ENCODE data around the gene UMODL1. TPM values are rescaled to one million over a fixed set of nuclear protein-coding genes. Genes with fewer than 3 reads are reported as not detected.

The UMODL1 gene
- total RNA-seq, 1 experiment from 2014 or later = 0.30 TPM

- H3K36me3 ChIP-seq = no peaks in the 10 kb centered on the region
- no peaks in the 10 kb centered on the region for H3K4me1 ChIP-seq
- DNase-seq = no peak
- H3K9me3 ChIP-seq (replicated peaks) = no peaks in the 10 kb centered on the region
- H3K4me3 ChIP-seq = no peak overlapping the region
- H3K27ac ChIP-seq = no peak overlapping the region
- H3K27me3 ChIP-seq = peaks cover 5% of the 10 kb centered on the region; the same call in 1 of the 2 replicates
Measured at GRCh38 chr21:42089093-42089631, 18.0 kb downstream of the UMODL1 start.

GRCh38 chr21:42089665-42090310 is 18.7 kb downstream of the UMODL1 start:
- no peaks in the 10 kb centered on the region for H3K36me3 ChIP-seq
- H3K4me1 ChIP-seq = no peaks in the 10 kb centered on the region
- H3K9me3 ChIP-seq (replicated peaks) = 0 out of 2 replicates have a peak, but pooled peaks cover 4% of the 10 kb centered on the region
- H3K4me3 ChIP-seq = no peak overlapping the region
- H3K27me3 ChIP-seq = peaks cover 5% of the 10 kb centered on the region; the same call in 1 of the 2 replicates
- H3K27ac ChIP-seq = no peak overlapping the region
- DNase-seq = no peak

- DNase-seq = no peak
- Histone ChIP-seq H3K9me3 (replicated peaks) (0 out of 2 replicates have a peak, but pooled peaks cover 4% of the 10 kb centered on the region), H3K4me1 (no peaks in the 10 kb centered on the region), H3K4me3 (no peak overlapping the region), H3K36me3 (no peaks in the 10 kb centered on the region), H3K27ac (no peak overlapping the region), H3K27me3 (no peaks in the 10 kb centered on the region)
Measured at GRCh38 chr21:42091899-42092508, 20.9 kb downstream of the UMODL1 start.

GRCh38 chr21:42092771-42093170 is 21.7 kb downstream of the UMODL1 start:
- no peak overlapping the region for H3K4me3 ChIP-seq
- H3K27me3 ChIP-seq = no peaks in the 10 kb centered on the region
- H3K27ac ChIP-seq = no peak overlapping the region
- DNase-seq = no peak
- no peaks in the 10 kb centered on the region for H3K36me3 ChIP-seq
- 0 out of 2 replicates have a peak, but pooled peaks cover 4% of the 10 kb centered on the region for H3K9me3 ChIP-seq (replicated peaks)
- no peaks in the 10 kb centered on the region for H3K4me1 ChIP-seq

- Histone ChIP-seq H3K27me3 (no peaks in the 10 kb centered on the region), H3K4me3 (no peak overlapping the region), H3K36me3 (no peaks in the 10 kb centered on the region), H3K27ac (no peak overlapping the region), H3K9me3 (replicated peaks) (0 out of 2 replicates have a peak, but pooled peaks cover 4% of the 10 kb centered on the region), H3K4me1 (no peaks in the 10 kb centered on the region)
- no peak for DNase-seq
Measured at GRCh38 chr21:42093186-42093585, 22.1 kb downstream of the UMODL1 start.

GRCh38 chr21:42093991-42094421 is 22.9 kb downstream of the UMODL1 start:
- H3K9me3 ChIP-seq (replicated peaks) = 0 out of 2 replicates have a peak, but pooled peaks cover 4% of the 10 kb centered on the region
- H3K27me3 ChIP-seq = no peaks in the 10 kb centered on the region
- DNase-seq = no peak
- H3K4me1 ChIP-seq = no peaks in the 10 kb centered on the region
- no peak overlapping the region for H3K27ac ChIP-seq
- no peak overlapping the region for H3K4me3 ChIP-seq
- no peaks in the 10 kb centered on the region for H3K36me3 ChIP-seq

- Histone ChIP-seq H3K4me1 (no peaks in the 10 kb centered on the region), H3K9me3 (replicated peaks) (0 out of 2 replicates have a peak, but pooled peaks cover 4% of the 10 kb centered on the region), H3K27me3 (no peaks in the 10 kb centered on the region), H3K27ac (no peak overlapping the region), H3K36me3 (no peaks in the 10 kb centered on the region), H3K4me3 (no peak overlapping the region)
- no peak for DNase-seq
Measured at GRCh38 chr21:42094811-42095210, 23.7 kb downstream of the UMODL1 start.

GRCh38 chr21:42095581-42095980 is 24.5 kb downstream of the UMODL1 start:
- Histone ChIP-seq H3K9me3 (replicated peaks) (0 out of 2 replicates have a peak, but pooled peaks cover 4% of the 10 kb centered on the region), H3K4me1 (no peaks in the 10 kb centered on the region), H3K27me3 (no peaks in the 10 kb centered on the region), H3K27ac (no peak overlapping the region), H3K36me3 (no peaks in the 10 kb centered on the region), H3K4me3 (no peak overlapping the region)
- DNase-seq = no peak

- no peak overlapping the region for H3K4me3 ChIP-seq
- 0 out of 2 replicates have a peak, but pooled peaks cover 4% of the 10 kb centered on the region for H3K9me3 ChIP-seq (replicated peaks)
- no peaks in the 10 kb centered on the region; the same call in none of the 2 replicates for H3K27me3 ChIP-seq
- no peak overlapping the region for H3K27ac ChIP-seq
- no peaks in the 10 kb centered on the region for H3K4me1 ChIP-seq
- no peak for DNase-seq
- no peaks in the 10 kb centered on the region for H3K36me3 ChIP-seq
Measured at GRCh38 chr21:42096566-42096965, 25.4 kb downstream of the UMODL1 start.

GRCh38 chr21:42097274-42097673 is 26.2 kb downstream of the UMODL1 start:
- DNase-seq = no peak
- Histone ChIP-seq H3K36me3 (no peaks in the 10 kb centered on the region), H3K27me3 (peaks cover 4% of the 10 kb centered on the region), H3K4me1 (no peaks in the 10 kb centered on the region), H3K4me3 (no peak overlapping the region), H3K9me3 (replicated peaks) (0 out of 2 replicates have a peak, but pooled peaks cover 4% of the 10 kb centered on the region), H3K27ac (no peak overlapping the region)

GRCh38 chr21:42097860-42098454 is 26.8 kb downstream of the UMODL1 start:
- no peak overlapping the region for H3K27ac ChIP-seq

GRCh38 chr21:42098957-42099505 is 27.9 kb downstream of the UMODL1 start:
- Histone ChIP-seq H3K4me1 (no peaks in the 10 kb centered on the region), H3K4me3 (no peak overlapping the region), H3K36me3 (no peaks in the 10 kb centered on the region), H3K9me3 (replicated peaks) (0 out of 2 replicates have a peak, but pooled peaks cover 4% of the 10 kb centered on the region), H3K27ac (no peak overlapping the region), H3K27me3 (peaks cover 6% of the 10 kb centered on the region)
- no peak for DNase-seq

More at GRCh38 chr21:42097860-42098454, 26.8 kb downstream of the UMODL1 start:
- Histone ChIP-seq H3K36me3 (no peaks in the 10 kb centered on the region), H3K4me1 (no peaks in the 10 kb centered on the region), H3K4me3 (no peak overlapping the region), H3K9me3 (replicated peaks) (0 out of 2 replicates have a peak, but pooled peaks cover 4% of the 10 kb centered on the region), H3K27me3 (peaks cover 6% of the 10 kb centered on the region)
- DNase-seq = peak in 1 of 2 experiments; percentile 22

GRCh38 chr21:42101246-42101645 is 30.1 kb downstream of the UMODL1 start:
- H3K36me3 ChIP-seq = no peaks in the 10 kb centered on the region

GRCh38 chr21:42102076-42102475 is 31.0 kb downstream of the UMODL1 start:
- Histone ChIP-seq H3K4me1 (no peaks in the 10 kb centered on the region), H3K27ac (no peak overlapping the region), H3K36me3 (no peaks in the 10 kb centered on the region), H3K27me3 (peaks cover 6% of the 10 kb centered on the region), H3K4me3 (no peak overlapping the region), H3K9me3 (replicated peaks) (no peaks in the 10 kb centered on the region)
- DNase-seq = no peak

More at GRCh38 chr21:42101246-42101645, 30.1 kb downstream of the UMODL1 start:
- H3K27me3 ChIP-seq = peaks cover 6% of the 10 kb centered on the region
- no peak overlapping the region for H3K4me3 ChIP-seq
- no peaks in the 10 kb centered on the region for H3K4me1 ChIP-seq
- no peak for DNase-seq
- H3K27ac ChIP-seq = no peak overlapping the region
- no peaks in the 10 kb centered on the region for H3K9me3 ChIP-seq (replicated peaks)
